Omental fat pad (tissue), 4 donors: Measurements from ENCODE around the gene SLC34A1. TPM values are rescaled to one million over a fixed set of nuclear protein-coding genes. Genes with fewer than 3 reads are reported as not detected.

Experiments used
- ATAC-seq: fragments of 150-250 bp; one replicate; pipeline ENCODE4 v1.9.1; 2016; ENCODE audit warnings: mild to moderate bottlenecking, moderate library complexity; ENCODE audit not compliant: low FRiP score
- DNase-seq: peaks from one replicate; pipeline ENCODE4 v3.0.0-alpha.2; 2019; ENCODE audit warnings: low spot score
- CTCF ChIP-seq, 3 donors: fragments of 450-650 bp; IDR thresholded peaks; one replicate each; pipeline ENCODE4 v1.5.1; 2016 to 2017; ENCODE audit warnings: antibody characterized with exemption in 3 of 3, mild to moderate bottlenecking in 3 of 3, moderate library complexity in 2 of 3
- total RNA-seq, 4 donors: library from RNA; depleted of rRNA; stranded (reverse); fragments of >200 nt; gene quantifications; one replicate each; pipeline ENCODE4 v1.1.0, GENCODE V29; 2016

SLC34A1 gene
- total RNA-seq, 4 donors from 2014 or later: not detected

GRCh38 chr5:177432143-177432838, 48.1 kb downstream of the SLC34A1 start:
- DNase-seq (no peak), ATAC-seq (no peak)
- no peak for TF ChIP-seq CTCF (IDR thresholded peaks at IDR 0.05)

- no peak for TF ChIP-seq CTCF (IDR thresholded peaks at IDR 0.05)
- ATAC-seq: no peak
These were observed 48.8 kb downstream of the SLC34A1 start for GRCh38 chr5:177432839-177433657.

DNA sequence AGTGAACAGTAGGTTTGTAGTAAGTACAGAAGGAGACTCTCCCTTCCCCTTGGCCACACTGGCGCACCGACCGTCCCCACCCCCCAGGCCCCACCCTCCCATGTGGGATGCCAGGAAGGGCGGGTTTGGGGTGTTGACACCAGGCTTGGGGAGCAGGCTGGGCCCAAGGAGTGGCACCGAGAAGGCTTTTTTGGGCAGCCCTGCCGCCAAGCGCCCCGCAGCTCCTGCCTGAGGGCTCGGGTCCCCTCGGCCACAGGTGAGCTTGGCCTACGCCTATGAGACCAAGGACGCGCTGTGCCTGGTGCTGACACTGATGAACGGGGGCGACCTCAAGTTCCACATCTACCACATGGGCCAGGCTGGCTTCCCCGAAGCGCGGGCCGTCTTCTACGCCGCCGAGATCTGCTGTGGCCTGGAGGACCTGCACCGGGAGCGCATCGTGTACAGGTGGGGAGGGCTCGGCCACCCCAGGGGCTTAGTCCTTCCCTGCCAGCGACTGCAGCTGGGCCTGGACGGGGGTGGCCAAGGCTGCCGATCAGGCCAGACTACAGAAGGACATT, 49.5 kb downstream of the SLC34A1 start:
- no peak for DNase-seq
- TF ChIP-seq CTCF (IDR thresholded peaks at IDR 0.05): no peak
- no peak for ATAC-seq

More at GRCh38 chr5:177432839-177433657, 48.8 kb downstream of the SLC34A1 start:
- no peak for DNase-seq

GRCh38 chr5:177434437-177434836, 50.2 kb downstream of the SLC34A1 start:
- TF ChIP-seq CTCF (IDR thresholded peaks at IDR 0.05): no peak
- ATAC-seq (no peak), DNase-seq (no peak)

- DNase-seq (no peak), ATAC-seq (no peak)
- TF ChIP-seq CTCF (IDR thresholded peaks at IDR 0.05): no peak
These were observed 50.9 kb downstream of the SLC34A1 start for GRCh38 chr5:177434942-177435738.

GRCh38 chr5:177435847-177436536, 51.8 kb downstream of the SLC34A1 start:
- DNase-seq: no peak
- TF ChIP-seq CTCF (IDR thresholded peaks at IDR 0.05): no peak
- ATAC-seq: no peak
